ENCODE data around the gene PACS2. TPM values are rescaled to one million over a fixed set of nuclear protein-coding genes. Genes with fewer than 3 reads are reported as not detected.

The PACS2 gene
- total RNA-seq, 4 donors from 2014 or later = 59.8 to 97.4 (median 71.2) TPM

- H3K27ac ChIP-seq (replicated peaks in 1 of 4) = peak overlapping the region; percentile 79 to 83 (median 80)
- H3K27me3 ChIP-seq = peaks cover 0 to 34% (median 8%) of the 10 kb centered on the region in 4 donors
- no peaks in the 10 kb centered on the region for H3K9me3 ChIP-seq
- TF ChIP-seq POLR2A (IDR thresholded peaks at IDR 0.05; ENCODE audit: low read depth) (no peak), EP300 (IDR thresholded peaks at IDR 0.05) (no peak), POLR2AphosphoS5 (IDR thresholded peaks at IDR 0.05) (peak; percentile 43 to 59)
- TF ChIP-seq, protein P1, sequence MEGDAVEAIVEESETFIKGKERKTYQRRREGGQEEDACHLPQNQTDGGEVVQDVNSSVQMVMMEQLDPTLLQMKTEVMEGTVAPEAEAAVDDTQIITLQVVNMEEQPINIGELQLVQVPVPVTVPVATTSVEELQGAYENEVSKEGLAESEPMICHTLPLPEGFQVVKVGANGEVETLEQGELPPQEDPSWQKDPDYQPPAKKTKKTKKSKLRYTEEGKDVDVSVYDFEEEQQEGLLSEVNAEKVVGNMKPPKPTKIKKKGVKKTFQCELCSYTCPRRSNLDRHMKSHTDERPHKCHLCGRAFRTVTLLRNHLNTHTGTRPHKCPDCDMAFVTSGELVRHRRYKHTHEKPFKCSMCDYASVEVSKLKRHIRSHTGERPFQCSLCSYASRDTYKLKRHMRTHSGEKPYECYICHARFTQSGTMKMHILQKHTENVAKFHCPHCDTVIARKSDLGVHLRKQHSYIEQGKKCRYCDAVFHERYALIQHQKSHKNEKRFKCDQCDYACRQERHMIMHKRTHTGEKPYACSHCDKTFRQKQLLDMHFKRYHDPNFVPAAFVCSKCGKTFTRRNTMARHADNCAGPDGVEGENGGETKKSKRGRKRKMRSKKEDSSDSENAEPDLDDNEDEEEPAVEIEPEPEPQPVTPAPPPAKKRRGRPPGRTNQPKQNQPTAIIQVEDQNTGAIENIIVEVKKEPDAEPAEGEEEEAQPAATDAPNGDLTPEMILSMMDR (IDR thresholded peaks at IDR 0.05) = peak; percentile 79 to 91 (median 82)
- H3K4me1 ChIP-seq = peaks cover 25 to 48% (median 39%) of the 10 kb centered on the region in 4 donors
- no peak for DNase-seq (ENCODE audit: extremely low spot score)
- no peaks in the 10 kb centered on the region for H3K36me3 ChIP-seq
- peak overlapping the region; percentile 59 to 67 (median 64) for H3K4me3 ChIP-seq
- intact Hi-C loops (cut with DNase I) = no loop called here
- 22% methylated on average over 42 of the region's 79 CpGs for WGBS
These were observed 100.2 kb downstream of the PACS2 start for GRCh38 chr14:105414456-105415371.

DNA sequence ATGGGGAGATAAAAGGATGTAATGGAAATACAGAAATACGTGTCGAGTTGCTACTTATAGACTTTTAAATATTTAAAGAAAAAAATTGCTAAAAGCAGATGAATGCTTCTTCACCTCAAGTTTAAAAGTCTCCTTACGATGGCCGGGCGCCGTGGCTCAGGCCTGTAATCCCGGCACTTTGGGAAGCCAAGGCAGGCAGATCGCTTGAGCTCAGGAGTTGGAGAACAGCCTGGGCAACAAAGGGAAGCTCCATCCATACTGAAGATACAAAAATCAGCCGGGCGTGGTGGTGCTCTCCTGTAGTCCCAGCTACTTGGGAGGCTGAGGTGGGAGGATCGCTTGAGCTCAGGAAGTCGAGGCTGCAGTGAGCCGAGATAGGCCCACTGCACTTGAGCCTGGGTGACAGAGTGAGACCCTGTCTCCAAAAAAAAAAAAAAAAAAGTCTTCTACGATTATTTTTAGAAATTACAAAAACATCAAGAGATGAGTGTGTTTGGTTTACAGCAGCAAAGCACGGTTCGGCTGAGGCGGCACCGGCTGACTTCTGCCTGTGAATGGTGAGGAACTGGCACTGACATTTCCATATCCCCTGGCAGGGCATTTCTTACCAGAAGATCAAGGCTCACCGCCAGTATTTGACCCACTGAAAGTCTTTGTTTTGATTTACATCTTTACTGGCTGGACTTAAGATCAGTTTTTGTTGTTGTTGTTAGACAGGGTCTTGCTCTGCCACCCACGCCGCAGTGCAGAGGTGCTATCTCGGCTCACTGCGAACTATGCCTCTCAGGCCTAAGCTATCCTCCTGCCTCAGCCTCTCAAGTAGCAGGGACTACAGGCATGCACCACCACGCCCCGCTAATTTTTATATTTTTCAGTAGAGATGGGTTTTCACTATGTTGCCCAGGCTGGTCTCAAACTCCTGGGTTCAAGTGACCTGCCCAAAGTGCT lies 101.2 kb downstream of the PACS2 start:
- H3K27ac ChIP-seq (replicated peaks in 1 of 4) = peak overlapping the region; percentile 79 to 83 (median 80)
- no peaks in the 10 kb centered on the region for H3K36me3 ChIP-seq
- peaks cover 27 to 52% (median 44%) of the 10 kb centered on the region in 4 donors for H3K4me1 ChIP-seq
- 90% methylated on average over 25 of the region's 25 CpGs for WGBS
- DNase-seq (ENCODE audit: extremely low spot score) = no peak
- H3K9me3 ChIP-seq = no peaks in the 10 kb centered on the region
- peaks cover 0 to 30% (median 6%) of the 10 kb centered on the region in 4 donors for H3K27me3 ChIP-seq
- peak overlapping the region; percentile 59 to 67 (median 64) for H3K4me3 ChIP-seq
- TF ChIP-seq EP300 (IDR thresholded peaks at IDR 0.05) = no peak
- no peak for TF ChIP-seq POLR2A (IDR thresholded peaks at IDR 0.05; ENCODE audit: low read depth)
- TF ChIP-seq POLR2AphosphoS5 (IDR thresholded peaks at IDR 0.05) = no peak
- TF ChIP-seq, protein P1 (IDR thresholded peaks at IDR 0.05) = no peak
- intact Hi-C loops (cut with DNase I) = no loop called here

DNA sequence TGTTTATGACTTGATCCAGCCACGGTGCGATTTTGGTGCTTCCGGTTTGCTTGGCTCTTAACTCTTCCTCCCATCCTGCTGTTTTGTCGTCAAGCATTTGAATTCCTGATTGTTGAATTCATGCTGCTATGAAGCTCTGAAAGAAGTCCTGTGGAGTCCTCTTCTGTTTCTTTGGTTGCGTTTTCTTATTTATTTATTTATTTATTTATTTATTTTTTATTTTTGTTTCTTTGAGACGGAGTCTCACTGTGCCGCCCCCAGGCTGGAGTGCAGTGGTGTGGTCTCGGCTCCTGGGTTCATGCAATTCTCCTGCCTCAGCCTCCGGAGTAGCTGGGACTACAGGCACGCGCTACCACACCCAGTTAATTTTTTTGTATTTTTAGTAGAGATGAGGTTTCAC lies 102.1 kb downstream of the PACS2 start:
- Histone ChIP-seq H3K36me3 (no peaks in the 10 kb centered on the region), H3K9me3 (no peaks in the 10 kb centered on the region), H3K27ac (replicated peaks in 1 of 4) (no peak overlapping the region), H3K4me1 (peaks cover 31 to 52% (median 44%) of the 10 kb centered on the region in 4 donors), H3K27me3 (peaks cover 0 to 21% (median 3%) of the 10 kb centered on the region in 4 donors), H3K4me3 (no peak overlapping the region)
- intact Hi-C loops (cut with DNase I) = no loop called here
- no peak for DNase-seq (ENCODE audit: extremely low spot score)
- TF ChIP-seq POLR2AphosphoS5 (IDR thresholded peaks at IDR 0.05) (no peak), POLR2A (IDR thresholded peaks at IDR 0.05; ENCODE audit: low read depth) (no peak), EP300 (IDR thresholded peaks at IDR 0.05) (no peak)
- TF ChIP-seq, protein P1 (IDR thresholded peaks at IDR 0.05) = no peak
- 94% methylated on average over 11 of the region's 11 CpGs for WGBS

DNA sequence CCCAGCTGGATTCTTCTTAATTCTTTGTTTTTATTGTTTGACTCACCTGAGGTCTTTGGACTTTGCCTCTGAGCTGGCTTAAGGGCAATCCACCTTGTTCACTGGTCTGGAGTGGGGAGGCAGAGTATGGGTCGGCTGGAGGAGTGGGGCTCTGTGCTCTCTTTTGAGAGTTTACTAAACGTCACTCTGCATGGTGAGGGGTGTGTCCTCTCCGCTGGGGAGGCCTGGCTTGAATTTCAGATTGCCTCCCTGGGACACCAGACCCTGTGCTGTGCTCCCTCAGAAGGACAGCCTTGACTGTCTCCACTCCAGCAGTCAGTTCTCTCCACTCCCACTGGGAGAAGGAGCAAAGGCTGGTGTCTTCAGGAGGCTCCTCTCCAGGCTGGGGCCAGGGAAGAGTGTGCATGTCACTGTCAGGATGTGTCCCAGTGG lies 103.2 kb downstream of the PACS2 start:
- Histone ChIP-seq H3K4me3 (no peak overlapping the region), H3K27me3 (peaks cover 0 to 10% (median 0%) of the 10 kb centered on the region in 4 donors), H3K27ac (replicated peaks in 1 of 4) (no peak overlapping the region), H3K36me3 (no peaks in the 10 kb centered on the region), H3K4me1 (peaks cover 38 to 56% (median 50%) of the 10 kb centered on the region in 4 donors), H3K9me3 (no peaks in the 10 kb centered on the region)
- DNase-seq (ENCODE audit: extremely low spot score) = no peak
- no peak for TF ChIP-seq POLR2A (IDR thresholded peaks at IDR 0.05; ENCODE audit: low read depth)
- no peak for TF ChIP-seq POLR2AphosphoS5 (IDR thresholded peaks at IDR 0.05)
- TF ChIP-seq EP300 (IDR thresholded peaks at IDR 0.05) = no peak
- TF ChIP-seq, protein P1 (IDR thresholded peaks at IDR 0.05) = no peak
- intact Hi-C loops (cut with DNase I) = no loop called here
- 93% methylated on average over 2 of the region's 3 CpGs for WGBS

Data from esophagus muscularis mucosa (tissue), 4 donors.